Mononuclear cell (primary cell): ENCODE results near the gene P2RY1. TPM values are rescaled to one million over a fixed set of nuclear protein-coding genes. Genes with fewer than 3 reads are reported as not detected.
"Not testable (repeated sequence)": the region's sequence is repeated elsewhere in the genome, so short reads cannot be mapped to it uniquely, and the experiment has no call there.

ENCODE experiments used
- H3K27me3 ChIP-seq: 2 replicates; pipeline ENCODE4 v1.6.0; 2011; ENCODE audit warnings: low read length, control low read depth; ENCODE audit not compliant: insufficient read depth
- H3K4me1 ChIP-seq: 2 replicates; pipeline ENCODE4 v1.5.1; 2011; ENCODE audit warnings: mild to moderate bottlenecking, low read length, control low read depth; ENCODE audit not compliant: insufficient read depth
- H3K4me3 ChIP-seq: 2 replicates; pipeline ENCODE4 v1.5.1; 2011; ENCODE audit warnings: mild to moderate bottlenecking, low read length, moderate library complexity
- H3K9me3 ChIP-seq: 2 replicates; pipeline ENCODE4 v1.5.1; 2011; ENCODE audit warnings: low read depth, mild to moderate bottlenecking, control low read depth, low read length
- total RNA-seq: library from RNA; depleted of rRNA; stranded (reverse); fragments of >200 nt; gene quantifications from one replicate; pipeline ENCODE4 v1.2.3, GENCODE V29; 2012

The P2RY1 gene
- total RNA-seq, 1 donor = 3.1 TPM

- Histone ChIP-seq H3K4me1 (peaks cover 8% of the 10 kb centered on the region), H3K4me3 (no peak overlapping the region), H3K9me3 (no peaks in the 10 kb centered on the region), H3K27me3 (no peaks in the 10 kb centered on the region)
Observed at GRCh38 chr3:152857082-152857481, 22.2 kb downstream of the P2RY1 start.

- no peaks in the 10 kb centered on the region for H3K9me3 ChIP-seq
- H3K27me3 ChIP-seq = no peaks in the 10 kb centered on the region
- peaks cover 8% of the 10 kb centered on the region for H3K4me1 ChIP-seq
- no peak overlapping the region for H3K4me3 ChIP-seq
Observed at GRCh38 chr3:152858170-152858800, 23.4 kb downstream of the P2RY1 start.

- no peaks in the 10 kb centered on the region for H3K27me3 ChIP-seq
Observed at GRCh38 chr3:152860736-152861135, 25.8 kb downstream of the P2RY1 start.

GRCh38 chr3:152865668-152866245 is 30.8 kb downstream of the P2RY1 start:
- H3K9me3 ChIP-seq = no peaks in the 10 kb centered on the region
- H3K27me3 ChIP-seq = no peaks in the 10 kb centered on the region
- H3K4me1 ChIP-seq = peaks cover 11% of the 10 kb centered on the region
- no peak overlapping the region for H3K4me3 ChIP-seq

More at GRCh38 chr3:152860736-152861135, 25.8 kb downstream of the P2RY1 start:
- Histone ChIP-seq H3K4me3 (no peak overlapping the region), H3K9me3 (no peaks in the 10 kb centered on the region), H3K4me1 (peaks cover 10% of the 10 kb centered on the region)

GRCh38 chr3:152870027-152870426 is 35.1 kb downstream of the P2RY1 start:
- Histone ChIP-seq H3K27me3 (no peaks in the 10 kb centered on the region), H3K4me1 (peaks cover 11% of the 10 kb centered on the region), H3K9me3 (no peaks in the 10 kb centered on the region), H3K4me3 (no peak overlapping the region)

GRCh38 chr3:152873314-152873713 is 38.4 kb downstream of the P2RY1 start:
- not testable (repeated sequence) for H3K4me3 ChIP-seq, H3K4me1 ChIP-seq, H3K9me3 ChIP-seq, H3K27me3 ChIP-seq

GRCh38 chr3:152874896-152875749 is 40.2 kb downstream of the P2RY1 start:
- Histone ChIP-seq H3K4me3 (no peak overlapping the region), H3K27me3 (no peaks in the 10 kb centered on the region), H3K9me3 (no peaks in the 10 kb centered on the region), H3K4me1 (no peaks in the 10 kb centered on the region)

GRCh38 chr3:152879130-152879789 is 44.3 kb downstream of the P2RY1 start:
- no peaks in the 10 kb centered on the region for H3K9me3 ChIP-seq
- no peaks in the 10 kb centered on the region for H3K4me1 ChIP-seq
- no peaks in the 10 kb centered on the region for H3K27me3 ChIP-seq

GRCh38 chr3:152879790-152880174 is 44.9 kb downstream of the P2RY1 start:
- no peaks in the 10 kb centered on the region for H3K27me3 ChIP-seq
- no peak overlapping the region for H3K4me3 ChIP-seq
- H3K4me1 ChIP-seq = no peaks in the 10 kb centered on the region

More at GRCh38 chr3:152879130-152879789, 44.3 kb downstream of the P2RY1 start:
- no peak overlapping the region for H3K4me3 ChIP-seq

GRCh38 chr3:152885076-152885475 is 50.1 kb downstream of the P2RY1 start:
- Histone ChIP-seq H3K4me1 (no peaks in the 10 kb centered on the region), H3K4me3 (no peak overlapping the region), H3K27me3 (no peaks in the 10 kb centered on the region), H3K9me3 (no peaks in the 10 kb centered on the region)

More at GRCh38 chr3:152879790-152880174, 44.9 kb downstream of the P2RY1 start:
- H3K9me3 ChIP-seq = no peaks in the 10 kb centered on the region
